Measurements from ENCODE around the gene TLX3. TPM values are rescaled to one million over a fixed set of nuclear protein-coding genes. Genes with fewer than 3 reads are reported as not detected.

TLX3 gene
- polyA plus RNA-seq, 1 donor (not counting 4 experiments of a cell fraction or from before 2014, with no cell fraction given) = not detected

GRCh38 chr5:171351536-171352073, 42.6 kb downstream of the TLX3 start:
- Histone ChIP-seq H3K27me3 (ENCODE audit: control insufficient read depth, extremely low read depth, insufficient read depth, low read length) (no peaks in the 10 kb centered on the region), H3K9me1 (ENCODE audit: control insufficient read depth, extremely low read depth, insufficient read depth, low read length) (no peaks in the 10 kb centered on the region), H3K4me2 (ENCODE audit: control insufficient read depth, extremely low read depth, insufficient read depth, low read depth, low read length) (no peak overlapping the region), H2AFZ (ENCODE audit: control insufficient read depth, low read length) (no peak overlapping the region), H3K79me2 (ENCODE audit: control insufficient read depth, insufficient read depth, low read length) (no peaks in the 10 kb centered on the region), H3K36me3 (ENCODE audit: control insufficient read depth in 2 of 2, extremely low read depth in 1 of 2, insufficient read depth in 2 of 2, low read length in 2 of 2) (no peaks in the 10 kb centered on the region), H3K27ac (ENCODE audit: control insufficient read depth, insufficient read depth, low read length) (no peak overlapping the region), H4K20me1 (ENCODE audit: control insufficient read depth, extremely low read depth, insufficient read depth, low read length) (no peaks in the 10 kb centered on the region), H3K4me1 (ENCODE audit: control insufficient read depth, extremely low read depth, insufficient read depth, low read length) (no peaks in the 10 kb centered on the region), H3K9ac (ENCODE audit: control insufficient read depth, extremely low read depth, insufficient read depth, low read length) (no peak overlapping the region), H3K9me3 (ENCODE audit: control insufficient read depth, low read depth, low read length) (no peaks in the 10 kb centered on the region), H3K4me3 (ENCODE audit: control insufficient read depth in 2 of 3, extremely low read depth in 1 of 3, insufficient read depth in 2 of 3, low read depth in 1 of 3, low read length in 3 of 3) (no peak overlapping the region)
- no peak for TF ChIP-seq EZH2 (IDR thresholded peaks at IDR 0.05; ENCODE audit: low read length)
- TF ChIP-seq, protein P1, sequence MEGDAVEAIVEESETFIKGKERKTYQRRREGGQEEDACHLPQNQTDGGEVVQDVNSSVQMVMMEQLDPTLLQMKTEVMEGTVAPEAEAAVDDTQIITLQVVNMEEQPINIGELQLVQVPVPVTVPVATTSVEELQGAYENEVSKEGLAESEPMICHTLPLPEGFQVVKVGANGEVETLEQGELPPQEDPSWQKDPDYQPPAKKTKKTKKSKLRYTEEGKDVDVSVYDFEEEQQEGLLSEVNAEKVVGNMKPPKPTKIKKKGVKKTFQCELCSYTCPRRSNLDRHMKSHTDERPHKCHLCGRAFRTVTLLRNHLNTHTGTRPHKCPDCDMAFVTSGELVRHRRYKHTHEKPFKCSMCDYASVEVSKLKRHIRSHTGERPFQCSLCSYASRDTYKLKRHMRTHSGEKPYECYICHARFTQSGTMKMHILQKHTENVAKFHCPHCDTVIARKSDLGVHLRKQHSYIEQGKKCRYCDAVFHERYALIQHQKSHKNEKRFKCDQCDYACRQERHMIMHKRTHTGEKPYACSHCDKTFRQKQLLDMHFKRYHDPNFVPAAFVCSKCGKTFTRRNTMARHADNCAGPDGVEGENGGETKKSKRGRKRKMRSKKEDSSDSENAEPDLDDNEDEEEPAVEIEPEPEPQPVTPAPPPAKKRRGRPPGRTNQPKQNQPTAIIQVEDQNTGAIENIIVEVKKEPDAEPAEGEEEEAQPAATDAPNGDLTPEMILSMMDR (optimal IDR thresholded peaks at IDR 0.05 in 1 of 3, IDR thresholded peaks at IDR 0.05 in 1 of 3, conservative IDR thresholded peaks at IDR 0.05 in 1 of 3; ENCODE audit: extremely low read depth in 1 of 3, insufficient read depth in 2 of 3, low read length in 3 of 3) = no peak
- dilution Hi-C loops (cut with MboI; ENCODE audit: extremely low pct_ligation_motif_present, low sequenced_read_pairs) = no loop called here
- FAIRE-seq = no peak
- DNase-seq (ENCODE audit: low read depth, low spot score) = no peak

GRCh38 chr5:171355302-171355724, 46.3 kb downstream of the TLX3 start:
- Histone ChIP-seq H4K20me1 (ENCODE audit: control insufficient read depth, extremely low read depth, insufficient read depth, low read length) (no peaks in the 10 kb centered on the region), H3K79me2 (ENCODE audit: control insufficient read depth, insufficient read depth, low read length) (no peaks in the 10 kb centered on the region), H3K4me3 (ENCODE audit: control insufficient read depth in 2 of 3, extremely low read depth in 1 of 3, insufficient read depth in 2 of 3, low read depth in 1 of 3, low read length in 3 of 3) (no peak overlapping the region), H3K36me3 (ENCODE audit: control insufficient read depth in 2 of 2, extremely low read depth in 1 of 2, insufficient read depth in 2 of 2, low read length in 2 of 2) (no peaks in the 10 kb centered on the region), H3K4me1 (ENCODE audit: control insufficient read depth, extremely low read depth, insufficient read depth, low read length) (no peaks in the 10 kb centered on the region), H2AFZ (ENCODE audit: control insufficient read depth, low read length) (no peak overlapping the region), H3K9me1 (ENCODE audit: control insufficient read depth, extremely low read depth, insufficient read depth, low read length) (no peaks in the 10 kb centered on the region), H3K9me3 (ENCODE audit: control insufficient read depth, low read depth, low read length) (no peaks in the 10 kb centered on the region), H3K4me2 (ENCODE audit: control insufficient read depth, extremely low read depth, insufficient read depth, low read depth, low read length) (no peak overlapping the region), H3K9ac (ENCODE audit: control insufficient read depth, extremely low read depth, insufficient read depth, low read length) (no peak overlapping the region), H3K27me3 (ENCODE audit: control insufficient read depth, extremely low read depth, insufficient read depth, low read length) (no peaks in the 10 kb centered on the region), H3K27ac (ENCODE audit: control insufficient read depth, insufficient read depth, low read length) (no peak overlapping the region)
- no peak for DNase-seq (ENCODE audit: low read depth, low spot score)
- TF ChIP-seq EZH2 (IDR thresholded peaks at IDR 0.05; ENCODE audit: low read length) = no peak
- TF ChIP-seq, protein P1 (optimal IDR thresholded peaks at IDR 0.05 in 1 of 3, IDR thresholded peaks at IDR 0.05 in 1 of 3, conservative IDR thresholded peaks at IDR 0.05 in 1 of 3; ENCODE audit: extremely low read depth in 1 of 3, insufficient read depth in 2 of 3, low read length in 3 of 3) = no peak
- no peak for FAIRE-seq
- dilution Hi-C loops (cut with MboI; ENCODE audit: extremely low pct_ligation_motif_present, low sequenced_read_pairs) = no loop called here

Data from keratinocyte (primary cell).